COR-L47 (cell line): ENCODE measurements around the gene ZCCHC7.
"Not testable (repeated sequence)": the region's sequence is repeated elsewhere in the genome, so short reads cannot be mapped to it uniquely, and the experiment has no call there.

Experiments
- DNase-seq: peaks from one replicate; lab custom pipeline; 2025; lab: John Stamatoyannopoulos, UW

Gene ZCCHC7

DNA sequence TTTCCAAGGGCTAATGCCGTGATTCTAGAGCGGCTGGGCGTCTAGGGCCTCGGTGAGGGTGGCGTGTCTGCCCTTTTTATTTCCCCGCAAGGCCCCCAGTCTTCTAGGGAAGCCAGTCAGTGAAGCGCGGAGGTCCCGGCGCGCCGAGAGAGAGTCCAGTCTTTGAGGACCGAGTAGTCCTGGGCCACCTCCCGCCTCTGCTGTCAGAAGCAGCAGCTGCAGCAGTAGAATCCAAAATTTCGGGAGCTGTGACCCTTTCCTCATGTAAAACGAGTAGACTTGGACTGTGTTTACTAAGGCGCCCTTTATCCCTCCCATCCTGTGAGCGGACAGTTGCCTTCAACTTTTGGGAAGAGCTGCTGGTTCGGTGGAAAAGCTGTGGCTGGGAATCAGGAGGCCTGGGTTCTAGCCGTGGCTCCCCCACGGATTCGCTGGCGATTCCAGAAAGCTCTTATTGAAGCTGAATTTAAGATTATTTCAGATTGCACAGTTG, 515 bp downstream of the ZCCHC7 start:
- not testable (repeated sequence) for DNase-seq

DNA sequence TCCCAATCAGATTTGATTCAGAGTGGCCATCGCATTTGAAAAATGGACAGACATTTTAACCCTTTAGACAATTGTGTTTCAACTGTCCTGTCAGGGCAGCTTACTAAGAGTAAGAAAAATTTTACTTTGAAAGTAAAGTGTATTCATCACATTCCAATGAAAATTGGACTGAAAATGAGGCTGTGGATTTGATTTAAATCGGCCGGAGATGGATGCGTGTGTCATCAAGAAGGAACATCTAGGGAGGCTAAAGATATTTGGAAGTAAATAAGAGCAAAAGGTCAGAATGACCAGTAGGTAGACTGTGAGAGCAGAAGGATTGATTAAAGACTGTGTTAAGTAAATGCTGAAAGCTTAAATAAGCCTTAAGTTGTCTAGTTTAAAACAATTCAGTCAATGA, 1.5 kb downstream of the ZCCHC7 start:
- DNase-seq = no peak

DNA sequence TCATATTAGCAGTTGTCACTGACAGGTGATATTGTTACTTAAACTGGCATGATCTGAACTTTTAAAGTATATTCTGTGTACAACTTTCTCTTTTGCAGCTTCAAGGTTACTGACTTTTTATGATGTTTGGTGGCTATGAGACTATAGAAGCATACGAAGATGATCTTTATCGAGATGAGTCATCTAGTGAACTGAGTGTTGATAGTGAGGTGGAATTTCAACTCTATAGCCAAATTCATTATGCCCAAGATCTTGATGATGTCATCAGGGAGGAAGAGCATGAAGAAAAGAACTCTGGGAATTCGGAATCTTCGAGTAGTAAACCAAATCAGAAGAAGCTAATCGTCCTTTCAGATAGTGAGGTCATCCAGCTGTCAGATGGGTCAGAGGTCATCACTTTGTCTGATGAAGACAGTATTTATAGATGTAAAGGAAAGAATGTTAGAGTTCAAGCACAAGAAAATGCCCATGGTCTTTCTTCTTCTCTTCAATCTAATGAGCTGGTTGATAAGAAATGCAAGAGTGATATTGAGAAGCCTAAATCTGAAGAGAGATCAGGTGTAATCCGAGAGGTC, 5.9 kb downstream of the ZCCHC7 start:
- DNase-seq = no peak

DNA sequence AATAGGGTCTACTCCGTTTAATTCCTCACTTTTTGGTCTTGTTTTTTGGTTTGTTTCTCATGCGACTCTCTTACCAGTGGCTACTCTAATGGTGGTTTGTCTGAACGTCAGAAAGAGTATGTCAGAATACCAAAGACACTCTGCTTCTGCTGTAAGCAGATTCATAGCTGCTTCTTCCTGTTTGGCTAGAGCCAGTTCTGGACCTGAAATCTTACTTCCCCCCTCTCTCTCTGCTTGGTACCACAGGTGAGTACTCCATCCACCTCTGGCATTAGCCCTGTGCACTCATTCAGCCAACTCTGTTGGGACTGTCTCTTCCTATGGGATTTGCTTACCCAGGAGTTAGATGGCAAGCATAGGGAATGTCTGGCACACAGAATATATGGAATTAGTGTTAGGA, 6.6 kb downstream of the ZCCHC7 start:
- DNase-seq = no peak

DNA sequence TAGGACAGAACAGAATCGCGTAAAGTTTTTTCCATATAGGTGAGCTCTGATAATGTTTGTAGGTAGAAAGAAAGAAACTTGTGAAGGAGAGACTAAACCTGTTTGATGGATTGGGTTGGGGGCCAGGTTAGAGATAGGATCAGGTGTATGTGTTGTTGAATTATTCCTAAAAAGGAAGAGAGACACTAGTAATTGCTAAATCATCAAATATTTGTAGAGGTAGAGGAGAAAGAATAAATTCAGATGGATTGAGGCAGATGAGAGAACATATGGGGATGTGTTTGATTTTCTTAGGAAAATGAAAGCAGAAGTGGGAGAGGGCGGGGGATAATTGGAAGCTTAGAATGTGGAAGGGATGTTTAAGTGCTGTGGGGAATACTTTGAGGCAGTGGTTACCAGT, 7.7 kb downstream of the ZCCHC7 start:
- no peak for DNase-seq

DNA sequence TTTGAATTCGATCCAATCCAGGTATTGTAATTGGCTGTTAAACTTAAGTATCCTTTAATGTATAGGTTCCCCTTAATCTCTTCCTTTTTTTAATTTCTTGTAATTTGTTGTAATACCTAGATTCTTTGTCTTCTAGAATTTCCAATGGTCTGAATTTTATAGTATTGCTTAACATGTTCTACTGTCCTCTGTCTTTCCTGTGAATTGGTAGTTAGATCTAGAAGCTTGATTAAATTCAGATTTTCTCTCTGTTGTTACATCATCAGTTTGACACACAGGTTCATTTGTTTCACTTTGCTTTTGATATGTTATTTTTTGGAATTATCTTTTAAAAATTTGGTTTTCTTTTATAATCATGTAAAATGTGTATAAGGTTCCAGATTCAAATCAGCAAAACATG, 13.8 kb downstream of the ZCCHC7 start:
- DNase-seq = no peak

DNA sequence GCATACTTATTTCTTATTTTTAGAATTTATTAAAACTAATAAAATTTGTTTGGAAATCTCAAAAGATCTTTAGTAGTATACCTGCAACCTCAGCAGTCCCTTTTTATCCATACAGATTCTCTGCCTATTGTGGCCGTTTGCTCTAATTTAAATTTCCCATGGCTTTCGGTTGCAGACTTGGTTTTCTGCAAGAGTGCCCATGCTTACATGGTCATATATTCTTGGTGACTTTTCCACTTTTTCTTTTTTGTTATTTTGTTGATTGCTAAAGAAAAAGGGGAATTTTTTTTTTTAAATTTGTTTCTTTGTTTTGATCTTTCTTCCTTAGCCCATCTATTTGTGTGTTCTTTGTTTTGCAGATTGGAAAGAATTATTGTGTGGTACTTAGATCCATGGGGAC, 20.6 kb downstream of the ZCCHC7 start:
- no peak for DNase-seq

DNA sequence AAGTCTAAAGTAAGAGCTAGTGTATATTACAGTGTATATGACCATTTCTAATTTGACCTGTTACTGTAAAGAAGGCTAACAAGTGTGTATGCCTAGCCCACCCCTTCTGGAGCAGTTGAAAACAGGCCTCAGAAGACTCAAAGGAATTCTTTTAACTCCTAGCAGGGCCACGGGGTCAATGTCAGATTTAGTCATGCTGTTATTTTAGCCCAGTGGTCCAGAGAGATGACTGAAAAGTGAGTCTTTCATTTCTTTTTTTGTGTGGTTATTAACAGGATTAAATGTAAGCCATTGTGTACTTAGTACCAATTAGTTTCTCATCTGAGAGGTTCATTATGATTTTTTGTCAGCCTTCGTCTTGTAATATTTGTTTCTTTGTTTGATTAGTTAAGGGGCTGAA, 24.4 kb downstream of the ZCCHC7 start:
- no peak for DNase-seq

DNA sequence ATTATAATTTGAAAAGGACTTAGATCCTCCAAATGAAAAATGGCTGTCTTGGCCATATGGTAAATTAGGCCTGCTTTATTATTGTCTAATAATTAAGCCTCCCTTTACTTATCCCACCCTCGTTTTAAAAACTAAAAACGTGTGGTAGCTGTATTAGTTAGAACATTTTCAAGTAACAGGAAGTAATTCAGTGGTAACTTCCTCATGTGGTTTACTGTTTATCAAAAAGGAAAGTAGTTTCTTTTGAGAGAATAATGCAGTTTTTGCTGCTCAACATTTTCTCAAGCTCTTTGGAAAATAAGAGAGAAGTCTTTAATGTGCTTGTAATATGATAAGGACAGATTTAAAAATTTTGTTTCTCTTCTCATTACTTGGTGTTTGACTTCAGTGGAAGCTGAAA, 26.0 kb downstream of the ZCCHC7 start:
- no peak for DNase-seq

DNA sequence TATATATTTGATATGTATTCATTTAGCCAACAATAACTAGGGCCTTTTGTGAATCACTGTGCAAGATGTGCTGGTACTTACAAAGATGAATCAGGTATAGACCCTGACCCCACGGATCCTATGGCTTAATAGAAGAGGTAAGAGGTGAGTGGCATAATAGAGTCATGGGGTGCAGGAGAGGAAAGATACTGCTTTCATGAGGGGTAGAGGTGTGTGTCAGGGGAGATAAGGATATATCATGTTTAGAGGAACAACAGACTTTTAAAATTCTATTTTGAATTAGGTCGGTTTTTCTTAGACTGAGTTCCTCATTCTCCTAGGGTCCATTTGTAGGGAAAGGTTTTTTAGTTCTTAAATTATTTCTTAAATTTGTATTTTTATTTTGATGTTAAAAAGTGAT, 27.8 kb downstream of the ZCCHC7 start:
- DNase-seq = no peak

DNA sequence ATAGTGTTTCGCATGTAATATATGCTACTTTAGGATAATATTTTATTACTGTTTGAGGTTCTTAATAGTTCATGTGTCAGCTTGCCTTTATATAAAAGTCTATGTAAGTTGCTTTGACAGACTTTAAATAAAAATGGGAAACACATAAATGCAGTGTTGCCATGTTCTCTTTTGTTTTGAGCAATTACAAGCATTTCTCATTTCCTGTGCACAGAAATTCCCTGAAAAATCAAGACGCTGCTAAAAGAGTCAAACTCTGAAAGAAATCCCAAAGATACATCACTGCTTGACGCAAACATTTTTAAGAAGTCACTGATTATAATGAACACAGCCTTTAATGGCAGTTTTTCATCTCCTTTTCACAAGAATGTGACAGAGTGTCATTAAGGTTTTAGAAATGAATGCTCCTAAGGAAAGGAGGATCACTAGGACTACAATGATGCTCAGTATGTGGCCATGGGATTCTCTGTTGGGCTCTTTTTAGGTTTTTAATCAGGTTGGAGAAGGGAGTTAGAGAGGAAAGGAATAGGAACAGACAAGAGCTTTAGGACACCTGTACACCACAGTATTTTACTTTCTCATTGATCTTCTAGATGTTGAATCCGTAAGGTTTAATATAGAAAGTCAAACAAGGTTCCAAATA, 29.4 kb downstream of the ZCCHC7 start:
- no peak for DNase-seq

DNA sequence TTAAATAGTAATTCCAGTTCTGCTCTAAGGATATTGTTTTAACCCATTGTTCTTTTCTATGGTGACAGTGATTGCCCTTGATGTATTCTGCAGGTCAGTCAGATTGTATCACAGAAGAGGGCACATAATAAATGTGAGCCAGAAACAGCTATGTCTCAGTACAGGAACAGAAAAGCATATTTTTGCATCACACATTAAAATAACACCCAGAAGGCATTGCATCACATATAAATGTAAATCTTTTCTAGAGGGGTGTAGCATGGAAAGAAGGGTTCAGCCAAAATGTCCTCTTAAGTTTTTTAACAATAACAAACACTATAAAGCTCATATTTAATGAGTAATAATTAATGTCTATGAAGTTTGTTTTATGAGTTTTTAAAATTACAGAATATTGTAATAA, 30.0 kb downstream of the ZCCHC7 start:
- DNase-seq = no peak

DNA sequence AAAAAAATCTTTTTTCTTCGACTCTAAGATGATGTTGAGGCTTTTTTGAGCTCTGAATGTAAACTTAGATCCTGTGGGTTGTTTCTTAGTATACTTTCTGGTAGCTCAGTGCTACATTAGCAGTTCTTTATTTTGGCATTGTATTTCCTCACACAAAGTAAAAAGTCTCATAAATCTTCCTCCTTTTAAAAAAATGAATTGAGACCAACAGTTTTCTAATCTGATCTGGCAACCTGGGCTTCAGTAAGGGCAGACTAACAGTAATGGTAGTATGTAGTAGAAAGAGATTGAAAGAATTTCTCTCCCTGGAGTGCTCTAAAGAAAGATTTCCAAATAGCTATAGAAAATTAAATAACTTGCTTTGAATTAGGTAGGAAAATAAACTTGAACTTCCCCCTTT, 31.4 kb downstream of the ZCCHC7 start:
- DNase-seq = no peak

DNA sequence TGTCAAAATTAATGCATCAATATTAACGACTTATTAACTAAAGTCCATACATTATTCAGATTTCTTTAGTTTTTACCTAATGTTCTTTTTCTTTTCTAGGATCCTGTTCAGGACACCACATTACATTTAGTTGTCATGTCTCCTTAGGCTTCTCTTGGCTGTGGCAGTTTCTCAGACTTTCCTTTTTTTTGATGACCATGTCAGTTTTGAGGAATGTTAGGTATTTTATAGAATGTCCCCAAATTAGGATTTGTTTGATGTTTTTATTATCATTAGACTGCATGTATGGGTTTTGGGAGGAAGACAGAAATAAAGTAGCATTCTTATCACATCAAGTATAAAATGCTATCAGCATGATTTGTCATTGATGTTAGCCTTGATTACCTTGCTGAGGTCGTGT, 32.0 kb downstream of the ZCCHC7 start:
- no peak for DNase-seq

DNA sequence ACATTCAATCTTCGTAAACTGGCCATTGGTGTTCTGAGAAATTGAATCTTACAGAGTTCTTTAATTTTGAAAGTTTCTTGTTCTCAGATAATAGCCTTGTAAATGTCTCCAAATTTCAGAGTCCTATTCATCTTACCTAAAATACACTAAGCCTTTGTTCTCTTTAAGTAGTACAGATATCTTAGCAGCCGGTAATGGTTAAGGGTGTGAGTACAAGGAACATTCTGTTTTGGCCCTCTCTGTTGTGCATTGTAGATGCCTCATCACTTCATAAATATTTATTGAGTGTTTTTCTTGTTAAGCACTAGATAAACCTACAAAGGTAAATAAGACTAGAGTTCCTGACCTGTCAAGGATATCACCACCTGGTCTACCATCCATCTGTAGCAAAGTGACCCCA, 35.2 kb downstream of the ZCCHC7 start:
- no peak for DNase-seq

DNA sequence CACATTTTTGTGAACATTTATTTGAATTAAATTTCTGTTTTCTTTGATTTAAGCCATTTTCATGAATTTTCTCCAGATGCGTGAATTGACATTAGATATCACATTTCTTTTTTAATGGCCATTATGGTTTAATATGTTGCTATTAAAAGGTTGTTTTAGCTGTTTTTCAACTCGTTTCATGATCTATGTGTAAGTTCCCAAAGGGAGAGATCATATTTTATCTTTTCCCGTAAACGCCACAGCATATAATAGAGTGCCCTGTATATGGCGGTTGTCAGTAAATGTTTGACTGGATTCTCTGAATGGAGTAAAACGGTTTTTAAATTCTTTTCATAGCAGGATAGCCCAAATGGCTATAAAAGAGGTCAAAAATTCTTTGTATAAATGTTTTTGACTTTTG, 35.8 kb downstream of the ZCCHC7 start:
- DNase-seq = no peak

DNA sequence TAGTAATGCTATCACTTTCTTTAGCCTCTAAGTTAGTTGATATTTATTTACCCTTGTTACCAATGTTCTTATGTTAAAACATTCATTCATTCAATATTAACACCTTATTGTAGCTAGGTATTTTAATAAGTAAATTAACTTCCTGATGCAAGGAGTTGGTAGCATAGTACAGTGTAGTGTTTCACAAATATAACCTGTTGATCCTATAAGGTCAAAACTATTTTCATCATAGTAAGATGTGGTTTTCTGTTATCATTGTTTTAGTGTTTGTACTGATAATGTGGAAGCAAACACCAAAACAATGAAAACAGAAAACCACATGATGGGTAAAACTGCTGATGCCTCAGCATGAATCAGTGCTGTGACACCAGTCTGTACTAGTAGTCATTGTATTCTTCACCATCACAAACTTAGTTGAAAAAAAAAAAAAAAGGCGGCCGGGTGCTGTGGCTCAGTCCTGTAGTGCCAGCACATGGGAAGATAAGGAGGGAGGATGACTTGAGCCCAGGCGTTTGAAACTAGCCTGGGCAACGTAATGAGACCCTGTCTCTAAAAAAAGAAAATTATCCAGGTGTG, 36.5 kb downstream of the ZCCHC7 start:
- no peak for DNase-seq

DNA sequence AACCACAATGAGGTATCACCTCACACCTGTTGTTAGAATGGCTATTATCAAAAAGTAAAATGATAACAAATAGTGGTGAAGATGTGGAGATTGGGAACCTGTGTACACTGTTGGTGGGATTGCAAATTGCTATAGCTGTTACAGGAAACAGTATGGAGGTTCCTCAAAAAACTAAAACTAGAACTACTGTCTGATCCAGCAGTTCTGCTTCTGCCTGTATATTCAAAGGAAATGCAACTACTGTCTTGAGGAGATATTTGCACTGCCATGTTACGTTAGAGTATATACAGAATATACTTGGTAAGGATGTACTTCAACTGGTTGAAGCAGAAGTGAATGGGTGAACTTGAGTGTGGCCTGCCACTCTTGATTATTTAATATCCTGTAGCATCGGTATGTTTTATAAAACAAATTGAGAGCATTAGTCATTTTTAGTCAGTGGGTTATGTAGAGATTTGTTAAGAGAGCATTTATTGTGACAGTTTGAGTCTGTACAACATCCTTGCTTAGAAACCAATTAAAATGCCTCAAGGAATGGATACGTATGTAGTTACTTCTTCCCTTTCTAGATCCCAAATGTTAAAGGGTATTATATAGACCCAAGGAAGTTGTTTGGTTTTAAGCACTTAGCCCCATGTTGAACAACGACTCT, 37.5 kb downstream of the ZCCHC7 start:
- no peak for DNase-seq

DNA sequence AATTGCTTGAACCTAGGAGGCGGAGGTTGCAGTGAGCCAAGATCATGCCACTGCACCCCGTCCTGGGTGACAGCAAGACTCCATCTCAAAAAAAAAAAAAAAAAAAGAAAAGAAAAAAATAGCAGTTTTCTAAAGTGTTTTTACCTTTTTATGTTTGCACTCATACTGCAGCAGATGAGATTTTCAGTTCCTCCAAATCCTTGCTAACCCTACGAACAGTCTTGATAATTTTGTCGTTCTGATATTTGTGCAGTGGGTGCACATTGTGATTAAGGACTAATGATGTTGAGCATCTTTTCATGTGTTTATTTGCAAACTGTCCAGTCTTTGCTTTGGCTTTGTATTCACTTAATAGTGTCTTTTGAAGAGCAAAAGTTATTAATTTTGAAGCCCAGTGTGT, 42.9 kb downstream of the ZCCHC7 start:
- no peak for DNase-seq

DNA sequence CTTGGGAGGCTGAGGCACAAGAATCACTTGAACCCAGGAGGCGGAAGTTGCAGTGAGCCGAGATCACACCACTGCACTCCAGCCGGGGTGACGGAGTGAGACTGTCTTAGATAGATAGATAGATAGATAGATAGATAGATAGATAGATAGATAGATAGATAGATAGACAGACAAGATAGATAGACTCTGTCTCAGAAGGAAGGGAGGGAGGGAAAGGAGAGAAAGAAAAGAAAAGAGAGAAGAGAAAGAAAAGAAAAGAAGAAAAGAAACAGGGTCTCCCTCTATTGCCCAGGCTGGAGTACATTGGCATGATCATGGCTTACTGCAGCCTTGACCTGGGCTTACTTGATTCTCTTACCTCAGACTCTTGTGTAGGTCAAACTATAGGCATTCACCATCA, 44.0 kb downstream of the ZCCHC7 start:
- DNase-seq = not testable (repeated sequence)

DNA sequence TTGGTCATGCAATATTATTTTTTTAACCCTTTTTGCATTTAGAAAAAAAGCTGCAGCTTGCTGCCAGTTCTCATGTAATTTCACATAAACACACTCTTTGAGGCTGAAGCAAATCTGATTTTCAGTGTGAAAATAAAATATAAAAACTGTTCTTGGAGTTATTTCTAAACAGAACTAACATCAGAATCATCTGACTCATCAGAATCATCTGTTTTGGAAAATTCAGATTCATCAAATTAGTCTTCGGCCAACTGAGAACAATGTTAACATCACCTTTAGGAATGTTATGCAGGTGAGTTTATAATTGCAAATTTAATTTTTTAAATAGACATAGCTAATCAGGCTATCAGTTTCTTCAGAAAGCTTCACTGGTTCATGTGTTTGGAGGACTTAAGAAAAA, 45.3 kb downstream of the ZCCHC7 start:
- no peak for DNase-seq

DNA sequence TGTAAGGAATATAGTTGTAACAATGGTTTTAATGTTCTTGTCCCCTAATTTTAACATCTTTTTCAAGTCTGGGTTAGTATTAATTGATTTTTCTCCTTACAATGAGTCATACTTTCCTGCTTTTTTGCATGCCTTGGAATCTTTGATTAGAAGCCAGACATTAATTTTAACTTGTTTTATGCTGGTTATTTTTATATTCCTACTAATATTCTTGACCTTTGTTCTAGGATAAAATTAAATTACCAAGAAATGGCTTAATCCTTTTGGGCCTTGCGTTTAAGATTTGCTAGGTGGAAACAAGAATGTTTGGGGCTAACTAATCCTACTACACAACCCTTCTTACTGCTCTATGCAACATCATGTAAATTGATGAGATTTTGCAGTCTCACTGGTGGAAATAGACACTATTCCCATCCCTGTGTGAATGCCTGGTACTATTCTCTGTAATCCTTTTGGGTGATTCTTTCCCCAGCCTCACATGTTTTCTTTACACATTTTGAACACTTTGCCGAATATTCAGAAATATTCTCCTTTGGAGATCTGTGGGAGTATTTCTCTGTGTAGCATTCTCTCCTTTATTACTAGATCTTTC, 47.2 kb downstream of the ZCCHC7 start:
- DNase-seq = no peak

DNA sequence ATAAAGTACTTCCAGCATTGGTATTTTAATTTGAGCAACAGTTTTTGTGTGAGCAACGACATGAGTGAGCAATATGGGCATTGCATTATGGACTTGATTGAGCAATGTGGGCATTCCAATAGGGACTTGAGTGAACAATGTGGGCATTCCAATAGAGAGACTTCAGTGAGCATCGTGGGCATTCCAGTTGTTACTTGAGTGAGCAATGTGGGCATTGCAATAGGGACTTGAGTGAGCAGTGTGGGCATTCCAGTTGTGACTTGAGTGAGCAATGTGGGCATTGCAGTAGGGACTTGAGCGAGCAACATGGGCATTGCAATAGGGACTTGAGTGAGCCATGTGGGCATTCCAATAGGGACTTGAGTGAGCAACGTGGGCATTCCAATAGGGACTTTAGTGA, 52.2 kb downstream of the ZCCHC7 start:
- DNase-seq = no peak
